ENCODE data around the gene RGS1. TPM values are rescaled to one million over a fixed set of nuclear protein-coding genes. Genes with fewer than 3 reads are reported as not detected.

RGS1 gene
- total RNA-seq, 1 donor: not detected

DNA sequence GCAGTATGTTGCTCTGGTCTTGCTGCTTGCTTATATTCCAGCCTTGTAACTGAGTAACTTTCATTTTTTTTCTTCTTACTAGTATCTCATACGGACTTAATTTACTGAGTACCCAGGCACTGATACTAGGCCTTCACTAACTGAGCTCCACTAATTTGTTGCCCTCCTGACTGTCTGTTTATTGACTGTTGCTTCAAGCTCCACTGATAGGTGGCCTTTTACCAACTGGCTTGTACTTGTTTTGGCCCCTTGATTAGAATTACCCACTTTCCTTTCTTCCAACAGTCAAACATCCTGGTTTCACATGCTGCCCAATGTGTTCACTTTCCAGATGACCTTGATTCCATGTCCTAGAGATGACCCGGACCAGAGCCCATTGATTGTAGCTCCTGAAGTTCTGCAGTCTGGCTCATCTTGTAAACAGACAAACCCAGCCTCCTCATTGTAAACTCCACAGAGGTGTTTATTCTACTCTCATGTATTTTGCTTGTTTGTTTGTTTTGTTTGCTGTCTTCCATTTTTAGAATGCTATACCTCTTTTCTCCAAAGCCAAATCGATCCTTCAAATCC is 27.7 kb downstream of the RGS1 start:
- H3K4me3 ChIP-seq (ENCODE audit: low read depth, low read length): no peak overlapping the region
- no peak for DNase-seq (ENCODE audit: low read depth)
- TF ChIP-seq, protein P1, sequence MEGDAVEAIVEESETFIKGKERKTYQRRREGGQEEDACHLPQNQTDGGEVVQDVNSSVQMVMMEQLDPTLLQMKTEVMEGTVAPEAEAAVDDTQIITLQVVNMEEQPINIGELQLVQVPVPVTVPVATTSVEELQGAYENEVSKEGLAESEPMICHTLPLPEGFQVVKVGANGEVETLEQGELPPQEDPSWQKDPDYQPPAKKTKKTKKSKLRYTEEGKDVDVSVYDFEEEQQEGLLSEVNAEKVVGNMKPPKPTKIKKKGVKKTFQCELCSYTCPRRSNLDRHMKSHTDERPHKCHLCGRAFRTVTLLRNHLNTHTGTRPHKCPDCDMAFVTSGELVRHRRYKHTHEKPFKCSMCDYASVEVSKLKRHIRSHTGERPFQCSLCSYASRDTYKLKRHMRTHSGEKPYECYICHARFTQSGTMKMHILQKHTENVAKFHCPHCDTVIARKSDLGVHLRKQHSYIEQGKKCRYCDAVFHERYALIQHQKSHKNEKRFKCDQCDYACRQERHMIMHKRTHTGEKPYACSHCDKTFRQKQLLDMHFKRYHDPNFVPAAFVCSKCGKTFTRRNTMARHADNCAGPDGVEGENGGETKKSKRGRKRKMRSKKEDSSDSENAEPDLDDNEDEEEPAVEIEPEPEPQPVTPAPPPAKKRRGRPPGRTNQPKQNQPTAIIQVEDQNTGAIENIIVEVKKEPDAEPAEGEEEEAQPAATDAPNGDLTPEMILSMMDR (IDR thresholded peaks at IDR 0.05; ENCODE audit: insufficient read depth, low read depth, low read length): no peak

DNA sequence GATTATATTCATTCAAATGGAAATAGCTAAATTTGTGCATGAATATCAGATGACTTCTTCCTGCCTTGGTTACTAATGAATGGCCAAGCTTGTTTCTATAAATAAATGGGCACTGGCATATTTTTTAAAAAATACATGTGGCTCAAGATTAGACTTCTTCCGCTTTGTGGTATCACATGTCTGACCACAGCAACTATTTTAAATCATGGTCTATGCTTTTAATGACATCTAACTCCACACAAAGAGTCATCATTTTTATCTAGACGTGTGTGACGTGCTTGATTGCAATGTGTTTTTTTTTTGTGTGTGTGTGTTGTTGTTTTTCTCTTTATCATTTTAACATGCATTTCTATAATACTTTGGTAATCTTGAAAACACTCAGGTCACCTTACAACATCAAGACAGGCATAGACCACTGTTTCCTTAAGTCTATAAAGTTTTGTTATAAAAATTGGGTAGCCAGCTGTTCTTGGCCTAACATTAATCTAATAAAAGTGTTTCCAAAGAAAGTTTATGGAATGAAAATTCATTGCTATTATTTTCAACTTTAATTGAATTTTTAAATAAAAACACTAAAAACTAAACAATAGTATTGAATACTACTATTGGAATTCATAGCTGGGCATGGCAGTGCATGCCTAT is 29.5 kb downstream of the RGS1 start:
- no peak overlapping the region for H3K4me3 ChIP-seq (ENCODE audit: low read depth, low read length)
- TF ChIP-seq, protein P1 (IDR thresholded peaks at IDR 0.05; ENCODE audit: insufficient read depth, low read depth, low read length): no peak
- DNase-seq (ENCODE audit: low read depth): peak; percentile 27

DNA sequence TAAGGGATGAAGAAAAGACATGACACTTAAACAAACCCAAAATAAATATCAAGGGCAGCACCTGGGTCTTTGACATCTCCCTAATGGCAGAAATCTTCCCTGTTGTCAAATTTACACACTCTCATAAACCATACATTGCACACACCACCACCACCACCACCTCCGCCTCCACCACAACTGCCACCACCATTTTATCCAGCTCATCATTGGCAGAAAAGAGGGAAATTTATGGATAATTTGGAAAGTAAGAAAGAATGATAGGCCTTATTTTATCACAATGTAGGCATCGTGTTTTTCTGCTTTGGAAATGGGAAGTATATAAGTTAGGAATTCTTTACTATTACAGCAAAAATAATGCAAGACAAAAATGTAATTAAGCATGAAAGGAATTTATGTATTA is 33.1 kb downstream of the RGS1 start:
- no peak overlapping the region for H3K4me3 ChIP-seq (ENCODE audit: low read depth, low read length)
- TF ChIP-seq, protein P1 (IDR thresholded peaks at IDR 0.05; ENCODE audit: insufficient read depth, low read depth, low read length): no peak
- DNase-seq (ENCODE audit: low read depth): no peak

DNA sequence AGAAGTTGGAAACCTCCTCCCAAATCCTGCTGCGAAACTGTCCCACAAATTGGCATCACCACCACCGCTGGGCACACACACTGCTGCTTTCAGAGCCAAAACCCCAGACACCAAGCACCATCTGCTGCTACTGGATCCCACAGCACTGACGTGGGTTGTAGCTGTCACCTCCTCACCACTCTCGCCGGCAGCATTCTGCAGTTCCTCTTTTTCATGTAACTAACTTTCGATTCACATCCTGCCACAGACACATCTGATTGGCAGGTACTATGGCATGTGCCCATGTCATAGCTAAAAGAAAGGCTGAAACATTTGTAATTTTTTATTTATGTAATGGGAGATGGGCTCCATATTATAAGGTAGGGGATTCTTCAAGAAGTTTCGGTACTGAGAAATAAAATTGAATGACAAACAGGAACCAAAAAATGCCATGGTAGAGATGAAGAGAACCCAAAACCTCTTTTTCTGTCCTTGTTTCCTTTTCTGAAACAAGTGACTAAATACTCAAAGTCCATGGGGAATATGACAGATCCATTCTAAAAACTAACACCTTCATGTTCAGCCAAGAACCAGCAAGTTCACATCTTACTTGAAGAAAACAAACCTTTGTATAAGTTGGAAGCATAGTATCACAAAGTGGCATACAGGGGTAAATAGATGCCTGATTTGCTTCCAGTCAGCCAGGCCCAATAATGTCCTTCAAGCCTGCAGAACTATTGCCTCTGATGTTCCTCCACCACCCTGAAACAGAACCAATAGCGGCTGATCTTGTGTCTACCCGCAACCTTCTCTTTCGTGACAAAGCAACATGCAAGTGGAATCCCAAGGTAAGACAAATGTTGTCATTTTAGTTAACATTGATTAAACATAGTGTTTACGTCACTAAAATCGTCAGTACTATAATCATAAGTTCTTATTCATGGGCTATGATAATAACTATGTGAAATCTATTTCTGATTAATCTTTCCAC is 33.8 kb downstream of the RGS1 start:
- no peak for DNase-seq (ENCODE audit: low read depth)
- no peak overlapping the region for H3K4me3 ChIP-seq (ENCODE audit: low read depth, low read length)
- TF ChIP-seq, protein P1 (IDR thresholded peaks at IDR 0.05; ENCODE audit: insufficient read depth, low read depth, low read length): no peak

DNA sequence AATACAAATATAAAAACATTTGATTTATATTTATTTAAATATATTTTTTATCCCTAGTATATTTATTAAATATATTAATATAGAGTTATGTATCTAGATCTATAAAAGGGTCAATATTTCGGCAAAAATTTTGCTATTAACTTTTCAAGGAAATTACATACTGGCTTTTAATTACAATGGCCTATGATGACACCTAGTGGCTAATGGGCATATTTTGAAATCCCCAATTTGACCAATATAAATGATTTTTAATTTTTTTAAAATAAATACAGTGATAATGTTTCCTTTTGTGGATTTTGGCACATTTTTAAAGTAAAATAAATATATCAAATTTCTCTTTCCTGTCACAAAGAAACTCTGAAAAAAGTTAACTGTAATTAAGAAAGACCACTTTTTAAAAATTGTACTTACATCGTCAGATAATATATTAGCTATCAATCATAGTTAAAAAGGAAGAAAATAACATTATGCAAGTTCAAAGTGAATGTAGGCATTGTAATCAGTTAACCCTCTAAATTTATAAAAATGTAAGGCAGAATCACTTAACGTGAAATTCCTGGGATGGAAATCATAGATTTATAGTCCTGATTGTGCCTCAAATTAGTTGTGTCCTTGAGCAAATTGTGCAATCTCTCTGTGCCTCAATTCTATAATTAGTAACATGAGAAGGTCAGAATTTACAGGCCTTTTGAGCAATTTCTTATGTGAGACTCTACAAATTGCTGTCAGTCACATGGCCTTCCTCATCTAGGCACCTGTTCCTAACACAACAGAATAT is 34.7 kb downstream of the RGS1 start:
- H3K4me3 ChIP-seq (ENCODE audit: low read depth, low read length): no peak overlapping the region
- TF ChIP-seq, protein P1 (IDR thresholded peaks at IDR 0.05; ENCODE audit: insufficient read depth, low read depth, low read length): peak; percentile 41
- DNase-seq (ENCODE audit: low read depth): peak; percentile 48

DNA sequence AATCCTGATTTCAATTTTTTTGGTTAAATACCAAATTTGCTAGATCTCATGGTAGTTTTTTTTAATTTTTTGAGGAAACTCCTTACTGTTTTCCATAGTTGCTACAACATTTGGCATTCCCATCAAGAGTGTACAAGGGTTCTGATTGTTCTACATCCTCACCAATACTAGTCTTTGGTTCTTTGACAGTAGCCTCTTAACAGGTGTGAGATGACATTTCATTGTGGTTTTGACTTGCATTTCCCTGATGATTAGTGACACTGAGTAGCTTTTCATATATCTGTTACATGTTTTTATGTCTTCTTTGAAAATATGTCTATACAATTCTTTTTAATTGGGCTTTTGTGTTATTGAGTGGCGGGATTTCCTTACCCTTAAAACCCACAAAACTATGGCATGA is 39.5 kb downstream of the RGS1 start:
- no peak for DNase-seq (ENCODE audit: low read depth)
- TF ChIP-seq, protein P1 (IDR thresholded peaks at IDR 0.05; ENCODE audit: insufficient read depth, low read depth, low read length): no peak
- no peak overlapping the region for H3K4me3 ChIP-seq (ENCODE audit: low read depth, low read length)
